A673 (cell line): ENCODE measurements around the gene KRTAP17-1. TPM values are rescaled to one million over a fixed set of nuclear protein-coding genes. Genes with fewer than 3 reads are reported as not detected.

Experiments
- BruUV-seq: library from RNA; stranded (reverse); fragments of 400-500 nt; replicated peaks from 2 replicates; lab custom pipeline; 2021; lab: Mats Ljungman, UMichigan
- CTCF ChIA-PET: fragments of 300-600 bp; sonication (Branson Sonifier 250); formaldehyde crosslinking; loops from one replicate; lab custom pipeline; 2022; ENCODE audit warnings: antibody characterized with exemption; lab: Charles Lee
- POLR2A ChIA-PET: fragments of 300-600 bp; sonication (Branson Sonifier 250); formaldehyde crosslinking; loops from one replicate; lab custom pipeline; 2022; ENCODE audit warnings: antibody characterized with exemption; ENCODE audit not compliant: low non-redundant PET; lab: Charles Lee
- DNase-seq: peaks from one replicate; pipeline ENCODE4 v3.0.0-alpha.2; 2015; ENCODE audit warnings: low spot score
- H3K27ac ChIP-seq: fragments of 200-600 bp; sonication (generic); 2 replicates; pipeline ENCODE4 v1.5.1; 2016; ENCODE audit warnings: mixed run types, low read depth, mild to moderate bottlenecking, mixed read lengths, antibody characterized with exemption, low read length; ENCODE audit not compliant: poor library complexity, severe bottlenecking
- H3K27me3 ChIP-seq: fragments of 200-600 bp; sonication (generic); replicated peaks from 2 replicates; pipeline ENCODE4 v1.6.1; 2017; ENCODE audit warnings: mixed run types, low read depth, mild to moderate bottlenecking, mixed read lengths, antibody characterized with exemption, low read length; ENCODE audit not compliant: insufficient read depth, poor library complexity
- H3K36me3 ChIP-seq: fragments of 200-600 bp; sonication (generic); 2 replicates; pipeline ENCODE4 v1.6.1; 2016; ENCODE audit warnings: mixed run types, mild to moderate bottlenecking, mixed read lengths, antibody characterized with exemption, low read length; ENCODE audit not compliant: insufficient read depth, poor library complexity, severe bottlenecking
- H3K4me1 ChIP-seq: fragments of 200-600 bp; sonication (generic); 2 replicates; pipeline ENCODE4 v1.6.1; 2017; ENCODE audit warnings: mixed run types, mild to moderate bottlenecking, mixed read lengths, antibody characterized with exemption, low read length; ENCODE audit not compliant: insufficient read depth, poor library complexity, severe bottlenecking
- H3K4me3 ChIP-seq: fragments of 200-600 bp; sonication (generic); 2 replicates; pipeline ENCODE4 v1.5.1; 2016; ENCODE audit warnings: low read depth, mixed run types, mild to moderate bottlenecking, mixed read lengths, low read length; ENCODE audit not compliant: poor library complexity, severe bottlenecking
- H3K9me3 ChIP-seq: fragments of 200-600 bp; sonication (generic); 2 replicates; pipeline ENCODE4 v1.6.1; 2016; ENCODE audit warnings: mixed run types, low read depth, mild to moderate bottlenecking, mixed read lengths, antibody characterized with exemption, low read length; ENCODE audit not compliant: poor library complexity, severe bottlenecking
- EZH2 ChIP-seq: fragments of 200-600 bp; sonication (generic); IDR thresholded peaks from 2 replicates; pipeline ENCODE4 v1.6.1; 2017; ENCODE audit warnings: borderline replicate concordance, low read depth, mild to moderate bottlenecking, mixed read lengths, antibody characterized with exemption, low read length; ENCODE audit not compliant: poor library complexity, severe bottlenecking
- intact Hi-C: fragments of 100-400 bp; cut with micrococcal nuclease; formaldehyde crosslinking; loops from one replicate; pipeline ENCODE4 v1.10.0; 2022; ENCODE audit not compliant: unreplicated experiment
- total RNA-seq: library from RNA; stranded (reverse); gene quantifications from 2 replicates; pipeline ENCODE4 v1.2.3, GENCODE V29; 2021
- TF ChIP-seq, protein P1 (sequence below): fragments of 300-800, 200-600 bp; sonication (generic); conservative IDR thresholded peaks from 2 replicates; pipeline ENCODE4 v1.5.1; 2017; ENCODE audit warnings: low read depth, mild to moderate bottlenecking, antibody characterized with exemption, low read length, moderate library complexity, mixed read lengths

Gene KRTAP17-1
- total RNA-seq, 1 experiment from 2014 or later, result not detected

DNA sequence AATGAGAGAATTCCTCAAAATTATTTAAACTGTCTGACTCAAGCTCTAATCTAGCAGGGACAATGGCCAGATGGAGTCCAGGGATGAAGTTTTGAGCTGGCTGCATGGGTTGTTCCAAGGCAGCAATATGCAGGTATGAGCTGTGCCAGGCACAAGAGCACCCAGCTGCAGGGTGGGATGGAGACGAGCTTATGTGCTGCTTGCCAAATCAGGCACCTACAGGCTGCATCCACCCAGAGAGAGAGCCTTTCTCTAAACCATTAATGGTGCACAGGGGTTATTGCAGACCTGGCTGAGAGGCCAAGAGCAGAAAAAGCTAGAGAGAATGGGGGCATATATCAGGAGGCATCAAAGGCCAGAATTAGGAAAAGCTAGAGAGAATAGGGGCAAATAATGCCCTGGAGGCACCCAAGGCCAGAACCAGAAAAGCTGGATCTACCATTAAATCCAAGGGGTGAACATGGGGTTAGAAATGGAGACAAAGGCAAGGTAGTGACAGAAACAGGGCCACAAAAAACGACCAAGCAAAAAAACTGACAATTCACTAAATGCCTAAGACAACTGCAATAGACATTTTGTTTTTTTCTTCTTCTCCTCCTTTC lies 24.2 kb upstream of the KRTAP17-1 start:
- ChIA-PET CTCF (no interaction called here), POLR2A (no interaction called here)

DNA sequence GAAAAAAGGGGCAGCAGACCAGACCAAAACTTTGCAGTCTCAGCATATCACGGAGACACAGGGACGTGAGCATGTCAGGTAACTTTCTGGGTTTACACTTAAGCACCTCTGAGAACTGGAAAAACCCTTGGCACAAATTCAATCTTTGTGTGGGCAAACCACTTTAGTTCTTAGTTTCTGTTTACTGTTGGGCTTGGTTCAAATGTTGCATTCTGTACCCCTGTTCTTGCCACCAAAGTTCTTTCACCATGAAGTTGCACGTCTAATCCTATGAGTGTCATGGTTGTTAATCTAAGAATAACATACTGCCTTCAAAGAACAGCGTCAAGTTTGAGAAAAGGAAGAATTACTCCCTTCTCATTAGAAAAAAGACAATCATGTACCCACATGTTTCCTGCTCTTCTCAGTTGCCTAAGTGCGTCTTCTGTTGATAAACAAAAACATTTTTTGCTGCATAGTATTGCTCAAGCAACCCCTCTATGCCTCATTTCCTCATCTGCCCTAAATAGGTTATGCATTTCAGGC lies 23.5 kb upstream of the KRTAP17-1 start:
- CTCF ChIA-PET, result no interaction called here

More for the DNA sequence above, 24.2 kb upstream of the KRTAP17-1 start:
- Histone ChIP-seq H3K4me3 (no peak overlapping the region), H3K9me3 (no peaks in the 10 kb centered on the region), H3K27me3 (no peaks in the 10 kb centered on the region), H3K4me1 (peaks cover 12% of the 10 kb centered on the region), H3K27ac (no peak overlapping the region), H3K36me3 (no peaks in the 10 kb centered on the region)
- intact Hi-C loops, result no loop called here
- BruUV-seq, result no TSS peak
- no peak for TF ChIP-seq EZH2
- TF ChIP-seq, protein P1, sequence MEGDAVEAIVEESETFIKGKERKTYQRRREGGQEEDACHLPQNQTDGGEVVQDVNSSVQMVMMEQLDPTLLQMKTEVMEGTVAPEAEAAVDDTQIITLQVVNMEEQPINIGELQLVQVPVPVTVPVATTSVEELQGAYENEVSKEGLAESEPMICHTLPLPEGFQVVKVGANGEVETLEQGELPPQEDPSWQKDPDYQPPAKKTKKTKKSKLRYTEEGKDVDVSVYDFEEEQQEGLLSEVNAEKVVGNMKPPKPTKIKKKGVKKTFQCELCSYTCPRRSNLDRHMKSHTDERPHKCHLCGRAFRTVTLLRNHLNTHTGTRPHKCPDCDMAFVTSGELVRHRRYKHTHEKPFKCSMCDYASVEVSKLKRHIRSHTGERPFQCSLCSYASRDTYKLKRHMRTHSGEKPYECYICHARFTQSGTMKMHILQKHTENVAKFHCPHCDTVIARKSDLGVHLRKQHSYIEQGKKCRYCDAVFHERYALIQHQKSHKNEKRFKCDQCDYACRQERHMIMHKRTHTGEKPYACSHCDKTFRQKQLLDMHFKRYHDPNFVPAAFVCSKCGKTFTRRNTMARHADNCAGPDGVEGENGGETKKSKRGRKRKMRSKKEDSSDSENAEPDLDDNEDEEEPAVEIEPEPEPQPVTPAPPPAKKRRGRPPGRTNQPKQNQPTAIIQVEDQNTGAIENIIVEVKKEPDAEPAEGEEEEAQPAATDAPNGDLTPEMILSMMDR, result no peak
- no peak for DNase-seq

DNA sequence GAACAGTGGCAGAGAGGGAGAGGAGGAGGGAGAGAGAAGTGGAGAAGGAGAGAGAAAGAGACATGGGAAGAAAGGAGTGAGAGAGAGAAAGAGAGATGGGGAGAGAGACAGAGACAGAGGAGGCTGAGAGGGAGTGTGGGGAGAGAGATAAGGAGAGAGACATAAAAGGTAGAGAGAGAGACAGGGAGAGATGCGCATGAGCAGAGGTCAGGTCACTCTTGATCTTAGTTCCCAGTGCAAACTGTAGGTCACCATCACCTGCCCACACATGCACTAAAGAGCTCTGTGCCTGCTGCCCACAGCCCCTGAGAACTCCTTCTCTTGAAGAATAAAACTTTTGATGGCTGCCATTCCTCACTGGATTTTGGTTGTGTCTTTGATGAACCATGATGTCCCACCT lies 20.2 kb upstream of the KRTAP17-1 start:
- Histone ChIP-seq H3K27me3 (no peaks in the 10 kb centered on the region), H3K27ac (no peak overlapping the region), H3K4me3 (no peak overlapping the region), H3K36me3 (no peaks in the 10 kb centered on the region), H3K9me3 (no peaks in the 10 kb centered on the region), H3K4me1 (peaks cover 12% of the 10 kb centered on the region)
- no peak for DNase-seq
- TF ChIP-seq, protein P1, result no peak
- TF ChIP-seq EZH2, result no peak
- intact Hi-C loops, result no loop called here
- POLR2A ChIA-PET, result no interaction called here
- BruUV-seq, result no TSS peak
- CTCF ChIA-PET, result no interaction called here

More for the DNA sequence above, 23.5 kb upstream of the KRTAP17-1 start:
- H3K27ac ChIP-seq, result no peak overlapping the region
- intact Hi-C loops, result no loop called here
- H3K9me3 ChIP-seq, result no peaks in the 10 kb centered on the region
- TF ChIP-seq, protein P1, result no peak
- no peak for TF ChIP-seq EZH2
- POLR2A ChIA-PET, result no interaction called here
- BruUV-seq, result no TSS peak
- no peaks in the 10 kb centered on the region for H3K27me3 ChIP-seq
- no peak overlapping the region for H3K4me3 ChIP-seq
- DNase-seq, result no peak
- H3K4me1 ChIP-seq, result peaks cover 12% of the 10 kb centered on the region
- H3K36me3 ChIP-seq, result no peaks in the 10 kb centered on the region
